BLaER1 (cell line): ENCODE data around the gene NHERF1.
A peak's percentile ranks its signal among the peaks of the same experiment; 100 is the strongest.

Source experiments
- H3K27ac ChIP-seq: shearing (Covaris generic); formaldehyde crosslinking; 2 replicates; pipeline ENCODE4 v1.8.1; 2022
- H3K27me3 ChIP-seq: shearing (Covaris generic); formaldehyde crosslinking; 2 replicates; pipeline ENCODE4 v1.8.1; 2022
- H3K36me3 ChIP-seq: shearing (Covaris generic); formaldehyde crosslinking; 2 replicates; pipeline ENCODE4 v1.8.1; 2022
- H3K4me1 ChIP-seq: shearing (Covaris generic); formaldehyde crosslinking; 2 replicates; pipeline ENCODE4 v1.8.1; 2022
- H3K4me2 ChIP-seq: shearing (Covaris generic); formaldehyde crosslinking; 2 replicates; pipeline ENCODE4 v1.8.1; 2022
- H3K4me3 ChIP-seq: shearing (Covaris generic); formaldehyde crosslinking; 2 replicates; pipeline ENCODE4 v1.8.1; 2022
- H3K9ac ChIP-seq: shearing (Covaris generic); formaldehyde crosslinking; 2 replicates; pipeline ENCODE4 v1.8.1; 2022
- H3K9me3 ChIP-seq: shearing (Covaris generic); formaldehyde crosslinking; 2 replicates; pipeline ENCODE4 v1.8.1; 2022
- H4K20me1 ChIP-seq: shearing (Covaris generic); formaldehyde crosslinking; 2 replicates; pipeline ENCODE4 v1.8.1; 2022
- Cebpa-rat ChIP-seq: shearing (Covaris generic); IDR thresholded peaks from 2 replicates; pipeline ENCODE4 v1.8.1; 2022

NHERF1 gene

GRCh38 chr17:74731347-74731605 is 17.2 kb upstream of the NHERF1 start:
- H3K27me3 ChIP-seq, result no peaks in the 10 kb centered on the region
- no peak overlapping the region for H3K9ac ChIP-seq
- H3K4me3 ChIP-seq, result no peak overlapping the region
- no peaks in the 10 kb centered on the region for H4K20me1 ChIP-seq
- H3K9me3 ChIP-seq, result no peaks in the 10 kb centered on the region
- TF ChIP-seq Cebpa-rat, result no peak
- no peaks in the 10 kb centered on the region for H3K36me3 ChIP-seq
- H3K4me1 ChIP-seq, result peaks cover 46% of the 10 kb centered on the region
- H3K27ac ChIP-seq, result no peak overlapping the region
- H3K4me2 ChIP-seq, result no peak overlapping the region

GRCh38 chr17:74732042-74732867 is 16.2 kb upstream of the NHERF1 start:
- Histone ChIP-seq H3K4me1 (peaks cover 54% of the 10 kb centered on the region), H3K36me3 (no peaks in the 10 kb centered on the region), H3K9ac (no peak overlapping the region), H3K4me3 (no peak overlapping the region), H3K27ac (no peak overlapping the region), H4K20me1 (no peaks in the 10 kb centered on the region), H3K9me3 (no peaks in the 10 kb centered on the region), H3K4me2 (no peak overlapping the region), H3K27me3 (no peaks in the 10 kb centered on the region)
- no peak for TF ChIP-seq Cebpa-rat

- no peaks in the 10 kb centered on the region for H3K36me3 ChIP-seq
- H3K9me3 ChIP-seq, result no peaks in the 10 kb centered on the region
- peaks cover 67% of the 10 kb centered on the region for H3K4me1 ChIP-seq
- H4K20me1 ChIP-seq, result no peaks in the 10 kb centered on the region
- H3K27me3 ChIP-seq, result no peaks in the 10 kb centered on the region
- TF ChIP-seq Cebpa-rat, result no peak
- peak overlapping the region; percentile 65 for H3K4me2 ChIP-seq
- H3K27ac ChIP-seq, result no peak overlapping the region
- H3K4me3 ChIP-seq, result no peak overlapping the region
- H3K9ac ChIP-seq, result no peak overlapping the region
Measured at GRCh38 chr17:74733365-74734122, 14.9 kb upstream of the NHERF1 start.

- H3K36me3 ChIP-seq, result no peaks in the 10 kb centered on the region
- H3K9ac ChIP-seq, result no peak overlapping the region
- no peaks in the 10 kb centered on the region for H3K27me3 ChIP-seq
- no peak overlapping the region for H3K27ac ChIP-seq
- H3K4me3 ChIP-seq, result no peak overlapping the region
- H4K20me1 ChIP-seq, result no peaks in the 10 kb centered on the region
- no peak for TF ChIP-seq Cebpa-rat
- H3K4me2 ChIP-seq, result peak overlapping the region; percentile 65
- H3K4me1 ChIP-seq, result peaks cover 74% of the 10 kb centered on the region
- no peaks in the 10 kb centered on the region for H3K9me3 ChIP-seq
Measured at GRCh38 chr17:74734256-74734655, 14.2 kb upstream of the NHERF1 start.

GRCh38 chr17:74736513-74737298 is 11.7 kb upstream of the NHERF1 start, which contains the start of gene RAB37:
RAB37 (plus strand) TSS chr17:74737256; CDS start chr17:74737273, 17 bp downstream.
- peak within 1 kb of the TSS; percentile 72 for H3K4me3 ChIP-seq
- H3K36me3 ChIP-seq, result no peaks in the 10 kb centered on the region
- peaks cover 84% of the 10 kb centered on the region for H3K4me1 ChIP-seq
- peak; percentile 98 for TF ChIP-seq Cebpa-rat
- peak within 1 kb of the TSS; percentile 77 for H3K9ac ChIP-seq
- H4K20me1 ChIP-seq, result no peaks in the 10 kb centered on the region
- peak within 1 kb of the TSS; percentile 88 for H3K27ac ChIP-seq
- H3K9me3 ChIP-seq, result no peaks in the 10 kb centered on the region
- no peaks in the 10 kb centered on the region for H3K27me3 ChIP-seq
- peak within 1 kb of the TSS; percentile 92 for H3K4me2 ChIP-seq

GRCh38 chr17:74737299-74738050 is 11.0 kb upstream of the NHERF1 start:
- Histone ChIP-seq H3K27me3 (no peaks in the 10 kb centered on the region), H3K9me3 (no peaks in the 10 kb centered on the region), H3K27ac (peak overlapping the region; percentile 88), H4K20me1 (no peaks in the 10 kb centered on the region), H3K9ac (peak overlapping the region; percentile 77), H3K36me3 (no peaks in the 10 kb centered on the region), H3K4me1 (peaks cover 92% of the 10 kb centered on the region), H3K4me2 (peak overlapping the region; percentile 92), H3K4me3 (peak overlapping the region; percentile 72)
- no peak for TF ChIP-seq Cebpa-rat

GRCh38 chr17:74738051-74738996 is 10.1 kb upstream of the NHERF1 start:
- peaks cover 99% of the 10 kb centered on the region for H3K4me1 ChIP-seq
- no peaks in the 10 kb centered on the region for H3K36me3 ChIP-seq
- H3K27ac ChIP-seq, result peak overlapping the region; percentile 88
- TF ChIP-seq Cebpa-rat, result no peak
- H3K27me3 ChIP-seq, result no peaks in the 10 kb centered on the region
- H4K20me1 ChIP-seq, result no peaks in the 10 kb centered on the region
- peak overlapping the region; percentile 77 for H3K9ac ChIP-seq
- H3K4me3 ChIP-seq, result peak overlapping the region; percentile 72
- peak overlapping the region; percentile 92 for H3K4me2 ChIP-seq
- H3K9me3 ChIP-seq, result no peaks in the 10 kb centered on the region

- no peaks in the 10 kb centered on the region for H3K9me3 ChIP-seq
- no peaks in the 10 kb centered on the region for H3K27me3 ChIP-seq
- TF ChIP-seq Cebpa-rat, result no peak
- H3K4me3 ChIP-seq, result peak overlapping the region; percentile 72
- peak overlapping the region; percentile 92 for H3K4me2 ChIP-seq
- no peaks in the 10 kb centered on the region for H3K36me3 ChIP-seq
- 0 out of 2 replicates have a peak overlapping the region, but pooled peaks have one; percentile 77 for H3K9ac ChIP-seq
- peaks cover 99% of the 10 kb centered on the region for H3K4me1 ChIP-seq
- no peaks in the 10 kb centered on the region for H4K20me1 ChIP-seq
- H3K27ac ChIP-seq, result peak overlapping the region; percentile 88
Measured at GRCh38 chr17:74739227-74739831, 9.1 kb upstream of the NHERF1 start.
